Stimulated activated CD4-positive, alpha-beta T cell treated with anti-CD3 and anti-CD28 coated beads, Interleukin-4, amount 100 ng/mL, for 24 hours (primary cell): ENCODE results near the gene CTXND2.
"Not testable (repeated sequence)": the region's sequence is repeated elsewhere in the genome, so short reads cannot be mapped to it uniquely, and the experiment has no call there.

Experiments used
- DNase-seq: peaks from one replicate; pipeline ENCODE4 v3.0.0-alpha.2; 2020

CTXND2 gene

DNA sequence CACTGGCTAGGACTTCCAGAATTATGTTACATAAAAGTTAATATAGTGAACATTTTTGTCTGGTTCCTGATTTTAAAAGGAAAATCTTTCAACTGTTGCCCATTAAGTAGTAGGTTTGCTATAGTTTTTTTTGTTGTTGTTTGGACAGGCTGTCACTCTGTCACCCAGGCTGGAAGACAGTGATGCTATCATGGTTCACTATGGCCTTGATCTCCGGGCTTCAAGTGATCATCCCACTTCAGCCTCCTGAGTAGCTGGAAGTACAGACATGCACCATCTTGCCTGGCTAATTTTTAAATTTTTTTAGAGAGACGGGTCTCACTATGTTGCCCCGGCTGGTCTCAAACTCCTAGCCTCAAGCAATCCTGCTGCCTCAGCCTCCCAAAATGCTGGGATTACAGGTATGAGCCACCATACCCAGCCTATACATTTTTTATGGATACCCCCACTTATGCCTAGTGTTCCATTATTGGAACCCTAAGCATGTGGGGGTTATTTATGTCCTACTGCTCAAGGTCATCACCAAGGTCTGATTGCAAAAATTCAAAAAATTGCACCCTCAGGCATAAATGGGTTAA is 6.5 kb downstream of the CTXND2 start:
- DNase-seq: no peak

DNA sequence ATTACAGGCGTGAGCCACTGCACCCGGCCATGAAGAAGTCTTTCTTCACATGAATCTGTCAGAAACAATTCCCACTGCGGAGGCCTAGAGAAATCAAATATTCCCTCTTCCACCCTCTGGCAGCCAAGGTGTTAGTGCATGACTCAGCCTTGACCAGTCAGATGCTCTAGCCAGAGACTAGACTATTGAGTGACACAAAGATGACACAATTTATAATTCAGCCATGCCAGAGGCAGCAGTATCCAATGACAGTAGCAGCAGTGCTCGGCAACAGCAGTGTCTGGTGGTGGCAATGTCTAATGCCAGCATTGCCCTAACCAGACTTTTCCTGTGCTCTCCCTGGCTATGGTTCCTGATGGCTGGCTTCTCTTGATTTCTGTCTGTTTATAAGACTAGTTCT is 8.7 kb downstream of the CTXND2 start:
- no peak for DNase-seq

DNA sequence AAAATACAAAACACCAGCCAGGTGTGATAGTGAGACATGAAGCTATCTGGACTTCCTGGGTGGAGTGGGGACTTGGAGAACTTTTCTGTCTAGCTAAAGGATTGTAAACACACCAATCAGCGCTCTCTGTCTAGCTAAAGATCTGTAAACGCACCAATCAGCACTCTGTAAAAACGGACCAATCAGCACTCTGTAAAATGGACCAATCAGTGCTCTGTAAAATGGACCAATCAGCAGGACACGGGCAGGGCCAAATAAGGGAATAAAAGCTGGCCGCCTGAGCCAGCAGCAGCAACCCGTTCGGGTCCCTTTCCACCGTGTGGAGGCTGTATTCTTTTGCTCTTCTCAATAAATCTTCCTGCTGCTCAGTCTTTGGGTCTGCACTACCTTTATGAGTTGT is 12.9 kb downstream of the CTXND2 start:
- DNase-seq: not testable (repeated sequence)

DNA sequence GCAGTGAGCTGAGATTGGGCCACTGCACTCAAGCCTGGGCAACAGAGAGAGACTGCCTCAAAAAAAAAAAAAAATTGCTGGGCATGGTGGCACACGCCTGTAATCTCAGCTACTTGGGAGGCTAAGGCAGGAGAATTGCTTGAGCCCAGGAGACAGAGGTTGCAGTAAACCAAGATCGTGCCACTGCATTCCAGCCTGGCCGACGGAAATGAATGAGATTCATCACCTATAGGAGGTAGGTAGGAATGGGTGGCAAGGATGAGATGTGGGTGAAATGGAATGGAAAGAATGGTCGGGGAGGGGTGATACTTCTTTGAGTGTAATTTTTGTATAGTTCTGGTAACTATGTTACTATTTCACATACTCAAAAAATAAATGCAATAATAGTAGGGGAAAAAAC is 15.4 kb downstream of the CTXND2 start:
- DNase-seq: no peak

DNA sequence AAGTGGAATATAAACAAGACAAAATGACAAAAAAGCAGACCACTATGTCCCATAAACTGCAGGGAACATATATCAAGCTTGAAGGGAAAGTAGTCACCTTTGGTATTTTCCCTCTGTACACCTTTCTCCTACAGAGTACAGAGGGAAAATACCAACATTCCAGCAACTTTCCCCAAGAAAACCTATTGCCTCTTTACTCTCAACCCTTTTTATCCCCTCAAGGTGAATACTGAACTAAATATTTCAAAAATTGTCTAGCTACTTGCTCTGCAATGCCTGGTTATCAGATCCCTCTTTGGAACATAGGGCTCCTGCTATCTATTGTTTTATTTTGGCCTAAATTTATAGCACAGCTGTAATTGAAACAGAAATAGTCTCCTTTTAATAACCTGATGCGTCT is 15.8 kb downstream of the CTXND2 start:
- DNase-seq: no peak

DNA sequence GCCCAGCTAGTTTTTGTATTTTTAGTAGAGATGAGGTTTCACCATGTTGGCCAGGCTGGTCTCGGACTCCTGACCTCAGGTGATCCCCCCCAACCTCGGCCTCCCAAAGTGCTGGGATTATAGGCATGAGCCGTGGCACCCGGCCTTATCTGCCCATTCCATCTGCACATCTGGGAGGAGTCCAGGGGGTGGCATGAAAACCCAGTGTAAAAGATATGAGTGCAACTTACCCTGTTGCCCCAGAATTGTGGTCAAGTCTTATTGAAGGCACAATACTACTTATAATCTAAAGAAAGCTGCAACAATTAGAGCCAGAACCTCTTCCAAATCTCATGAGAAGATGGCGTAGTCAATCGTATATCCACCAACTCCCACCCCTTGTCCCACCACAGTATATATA is 18.4 kb downstream of the CTXND2 start:
- DNase-seq: no peak

DNA sequence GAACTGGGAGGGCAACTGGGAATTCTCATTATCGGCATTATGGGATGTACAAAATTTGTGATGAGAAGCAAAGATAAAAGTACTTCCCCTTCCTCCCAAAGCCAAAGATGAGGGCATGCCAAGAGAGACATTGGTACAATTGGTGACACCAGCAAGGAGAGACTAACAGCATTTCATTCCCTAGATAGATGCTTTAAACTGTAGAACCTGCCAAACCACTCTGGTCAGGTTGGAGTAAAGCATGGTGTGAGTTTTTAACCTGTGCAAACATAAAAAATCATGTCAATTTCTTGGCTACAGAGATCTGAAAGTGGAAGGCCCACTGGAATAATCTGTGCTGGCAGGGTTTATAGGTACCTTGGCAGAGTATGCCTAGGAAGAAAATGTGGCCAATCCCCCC is 19.4 kb downstream of the CTXND2 start:
- no peak for DNase-seq

DNA sequence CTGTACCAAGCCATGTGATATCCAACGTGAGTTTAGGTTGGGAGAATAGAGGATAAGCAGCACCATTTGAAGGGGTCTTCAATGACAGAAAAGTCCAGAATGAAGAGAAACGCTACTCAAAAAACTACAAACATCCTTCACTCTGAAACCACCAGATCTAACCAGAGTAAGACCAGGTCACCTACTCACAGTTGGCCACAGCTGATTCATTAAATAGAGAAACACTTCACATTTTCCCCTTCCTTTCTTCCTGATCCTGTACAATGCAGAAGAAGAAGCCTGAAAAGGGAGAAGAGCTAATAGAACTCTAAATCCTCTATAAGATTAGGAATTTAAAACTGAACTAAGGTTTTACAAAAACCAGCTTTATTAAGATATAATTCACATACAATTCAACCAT is 19.9 kb downstream of the CTXND2 start:
- no peak for DNase-seq

DNA sequence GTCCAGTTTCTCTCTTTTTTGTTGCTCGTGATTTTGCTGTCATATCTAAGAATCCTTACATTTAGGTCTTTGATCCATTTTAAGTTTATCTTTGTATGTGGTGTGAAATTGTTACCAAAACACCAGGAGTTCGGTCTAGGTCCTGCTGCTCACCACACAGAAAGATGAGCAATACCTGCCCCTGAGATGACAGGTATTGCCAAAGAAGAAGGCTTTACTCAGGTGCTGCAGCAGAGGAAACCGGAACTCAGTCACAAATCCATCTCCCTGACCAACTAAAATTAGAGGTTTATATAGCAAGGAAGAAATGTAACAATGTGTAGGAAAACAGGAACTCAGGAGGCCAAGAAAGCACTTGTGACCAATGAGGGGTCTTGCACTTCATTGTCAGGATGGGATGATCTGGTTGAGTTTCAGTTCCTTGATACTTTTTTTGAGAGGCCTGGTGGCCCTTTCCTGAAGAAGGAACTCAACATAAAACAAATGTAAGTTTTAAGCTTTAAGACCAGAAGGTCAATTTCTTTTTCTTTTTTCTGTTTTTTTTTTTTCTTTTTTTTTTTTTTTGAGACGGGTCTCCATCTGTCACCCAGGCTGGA is 22.7 kb downstream of the CTXND2 start:
- no peak for DNase-seq

DNA sequence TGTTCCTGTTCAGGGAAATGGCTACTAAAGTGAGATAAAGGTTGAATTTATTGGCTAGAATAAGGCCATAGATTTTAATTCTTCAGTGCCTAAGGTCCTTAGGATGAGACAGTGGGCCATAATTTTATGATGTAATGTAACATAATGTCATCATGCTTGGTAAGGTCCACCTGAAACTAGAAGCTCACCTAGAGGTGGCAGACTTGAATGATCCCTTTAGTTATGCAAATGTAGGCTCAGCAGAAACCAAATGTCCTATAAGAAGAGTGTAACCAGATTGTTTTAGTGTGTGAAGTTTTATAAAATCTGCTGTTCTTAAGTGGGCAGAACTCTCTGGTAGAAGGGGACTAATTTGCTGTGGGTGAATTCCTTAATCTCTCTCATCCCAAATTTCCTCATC is 25.7 kb downstream of the CTXND2 start:
- DNase-seq: no peak

DNA sequence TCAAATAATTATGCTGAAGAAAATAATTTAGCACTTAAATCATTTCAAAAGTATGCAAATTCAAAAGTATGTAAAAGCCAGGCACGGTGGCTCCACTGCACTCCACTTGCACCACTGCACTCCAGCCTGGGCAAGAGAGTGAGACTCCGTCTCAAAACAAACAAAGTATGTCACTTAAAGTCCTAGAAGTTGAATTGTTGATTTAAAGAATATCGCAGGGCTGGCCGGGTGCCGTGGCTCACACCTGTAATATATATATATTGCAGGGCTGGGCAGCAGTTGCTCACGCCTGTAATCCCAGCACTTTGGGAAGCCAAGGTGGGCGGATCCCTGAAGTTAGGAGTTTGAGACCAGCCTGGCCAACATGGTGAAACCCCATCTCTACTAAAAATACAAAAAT is 30.5 kb downstream of the CTXND2 start:
- no peak for DNase-seq

DNA sequence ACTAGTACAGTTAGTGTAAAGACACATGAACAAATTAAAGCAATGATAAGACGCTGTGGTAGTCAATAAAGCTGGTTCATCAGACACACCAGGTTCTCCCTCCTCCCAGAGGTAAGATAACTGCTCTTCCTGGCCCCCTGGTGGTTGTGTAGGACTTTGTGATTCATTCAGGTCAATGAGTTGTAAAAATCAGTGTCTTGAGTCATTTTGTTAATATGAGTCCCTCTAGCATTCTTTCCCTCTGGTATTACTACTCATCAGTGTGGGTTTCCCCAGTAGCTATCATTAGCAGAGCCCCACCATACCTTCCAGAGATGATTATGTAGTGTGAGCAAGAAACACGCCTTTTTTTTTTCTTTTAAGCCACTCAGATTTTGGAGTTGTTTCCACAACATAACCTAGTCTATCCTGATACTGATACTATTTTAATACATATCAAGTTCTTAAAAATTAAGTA is 35.6 kb downstream of the CTXND2 start:
- DNase-seq: peak; percentile 86

DNA sequence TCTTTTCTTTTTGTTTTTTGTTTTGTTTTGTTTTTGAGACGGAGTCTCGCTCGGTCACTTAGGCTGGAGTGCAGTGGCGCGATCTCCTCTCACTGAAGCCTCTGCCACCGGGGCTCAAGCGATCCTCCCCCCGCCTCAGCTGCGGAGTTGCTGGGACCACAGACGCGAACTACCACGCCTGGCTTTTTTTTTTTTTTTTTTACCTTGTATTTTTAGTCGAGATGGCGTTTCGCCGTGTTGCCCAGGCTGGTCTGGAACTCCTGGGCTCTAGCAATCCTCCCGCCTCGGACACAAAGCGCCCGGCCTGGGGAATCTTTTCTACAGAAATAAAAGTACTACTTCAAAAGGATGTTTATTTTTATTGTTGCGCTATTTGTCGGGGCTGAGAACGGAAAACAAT is 38.1 kb downstream of the CTXND2 start:
- DNase-seq: no peak

DNA sequence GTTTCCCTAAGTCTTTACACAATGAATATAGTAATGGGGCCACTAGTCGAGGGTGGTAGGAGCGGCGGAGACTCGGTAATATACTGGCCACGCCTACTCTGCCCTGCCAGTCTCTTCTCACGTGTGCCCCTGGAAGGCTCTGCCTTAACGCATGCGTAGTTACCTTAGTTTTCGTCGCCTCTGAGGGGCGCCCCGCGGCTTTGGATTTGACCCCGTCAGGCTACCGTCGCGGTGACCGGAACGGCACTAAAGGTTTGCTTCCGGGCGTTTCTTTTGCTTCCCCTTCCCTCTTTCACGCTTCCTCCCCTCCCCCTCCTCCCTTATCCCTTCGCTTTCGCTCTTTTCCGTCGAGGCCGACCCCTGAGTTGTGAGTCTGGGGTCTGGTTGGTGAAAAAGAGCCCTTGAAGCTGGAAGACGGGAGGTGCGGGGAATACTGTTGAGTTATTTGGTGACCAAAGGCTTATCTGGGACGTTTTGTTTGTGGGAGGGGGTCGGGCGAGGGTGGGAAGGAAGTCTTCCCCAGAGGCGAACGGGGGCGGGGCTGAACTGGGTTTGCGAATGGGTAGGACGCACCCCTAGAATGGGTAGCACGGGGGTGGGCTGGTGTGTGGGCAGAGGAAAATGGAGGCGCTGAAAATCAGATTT is 39.3 kb downstream of the CTXND2 start, which contains the start of gene SETDB1:
Gene SETDB1 (plus strand): TSS at position 267 of the 645 bp plus-strand sequence. CDS start 1,352 bp downstream, outside the sequence.
- peak; percentile 95 for DNase-seq

DNA sequence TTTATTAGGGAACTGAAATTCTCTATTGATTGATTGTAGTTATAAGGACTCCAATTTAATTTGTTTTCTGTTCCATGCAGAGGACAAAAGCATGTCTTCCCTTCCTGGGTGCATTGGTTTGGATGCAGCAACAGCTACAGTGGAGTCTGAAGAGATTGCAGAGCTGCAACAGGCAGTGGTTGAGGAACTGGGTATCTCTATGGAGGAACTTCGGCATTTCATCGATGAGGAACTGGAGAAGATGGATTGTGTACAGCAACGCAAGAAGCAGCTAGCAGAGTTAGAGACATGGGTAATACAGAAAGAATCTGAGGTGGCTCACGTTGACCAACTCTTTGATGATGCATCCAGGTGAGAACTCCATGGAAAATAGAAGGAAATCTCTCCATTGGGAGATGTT is 40.7 kb downstream of the CTXND2 start:
- no peak for DNase-seq

DNA sequence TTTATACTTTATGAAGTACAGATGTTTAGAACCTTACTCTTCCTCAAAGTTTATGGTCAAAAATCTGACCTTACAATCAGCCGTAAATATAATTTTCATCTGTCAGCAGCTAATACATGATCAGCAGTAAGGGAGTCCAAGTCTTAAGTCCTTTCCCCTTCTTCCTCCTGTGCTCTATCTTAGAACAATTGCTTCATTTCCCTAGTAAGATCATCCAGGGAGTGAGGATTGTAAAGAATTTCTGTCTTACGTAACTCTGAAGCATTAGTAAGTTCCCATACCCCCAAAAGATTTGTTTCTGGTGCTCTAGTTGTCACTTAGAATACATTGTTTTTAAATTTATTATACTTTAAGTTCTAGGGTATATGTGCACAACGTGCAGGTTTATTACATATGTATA is 41.4 kb downstream of the CTXND2 start:
- no peak for DNase-seq

DNA sequence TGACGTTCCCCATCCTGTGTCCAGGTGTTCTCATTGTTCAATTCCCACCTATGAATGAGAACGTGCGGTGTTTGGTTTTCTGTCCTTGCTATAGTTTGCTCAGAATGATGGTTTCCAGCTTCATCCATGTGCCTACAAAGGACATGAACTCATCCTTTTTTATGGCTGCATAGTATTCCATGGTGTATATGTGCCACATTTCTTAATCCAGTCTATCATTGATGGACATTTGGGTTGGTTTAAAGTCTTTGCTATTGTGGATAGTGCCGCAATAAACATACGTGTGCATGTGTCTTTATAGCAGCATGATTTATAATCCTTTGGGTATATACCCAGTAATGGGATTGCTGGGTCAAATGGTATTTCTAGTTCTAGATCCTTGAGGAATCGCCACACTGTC is 41.8 kb downstream of the CTXND2 start:
- DNase-seq: not testable (repeated sequence)

DNA sequence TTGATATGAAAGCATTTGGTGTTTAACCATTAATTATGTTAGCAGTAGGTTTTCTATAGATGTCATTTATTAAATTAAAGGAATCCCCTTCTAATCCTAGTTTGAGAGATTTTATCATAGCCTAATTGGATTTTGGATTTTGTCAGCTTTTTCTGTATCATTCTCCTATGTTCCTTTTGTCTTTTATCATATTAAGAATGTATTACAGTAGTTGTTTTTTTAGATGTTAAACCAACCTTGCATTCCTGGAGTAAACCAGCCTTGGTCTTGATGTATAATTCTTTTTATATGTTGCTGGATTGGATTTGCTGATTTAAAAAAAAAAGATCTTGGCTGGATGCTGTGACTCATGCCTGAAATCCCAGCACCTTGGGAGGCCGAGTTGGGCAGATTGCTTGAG is 44.8 kb downstream of the CTXND2 start:
- no peak for DNase-seq

DNA sequence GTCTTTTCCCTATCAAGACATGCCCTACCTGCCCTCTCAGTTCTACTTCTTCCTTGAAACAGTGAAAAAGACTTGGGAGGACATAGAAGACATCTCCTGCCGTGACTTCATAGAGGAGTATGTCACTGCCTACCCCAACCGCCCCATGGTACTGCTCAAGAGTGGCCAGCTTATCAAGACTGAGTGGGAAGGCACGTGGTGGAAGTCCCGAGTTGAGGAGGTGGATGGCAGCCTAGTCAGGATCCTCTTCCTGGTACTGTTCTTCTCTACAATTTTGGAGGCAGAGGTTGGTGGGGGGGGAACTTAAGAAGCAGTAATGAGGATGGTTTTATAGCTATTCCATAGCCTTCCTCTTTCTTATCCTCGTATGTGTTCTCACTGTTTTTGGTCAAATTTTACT is 57.9 kb downstream of the CTXND2 start:
- no peak for DNase-seq

DNA sequence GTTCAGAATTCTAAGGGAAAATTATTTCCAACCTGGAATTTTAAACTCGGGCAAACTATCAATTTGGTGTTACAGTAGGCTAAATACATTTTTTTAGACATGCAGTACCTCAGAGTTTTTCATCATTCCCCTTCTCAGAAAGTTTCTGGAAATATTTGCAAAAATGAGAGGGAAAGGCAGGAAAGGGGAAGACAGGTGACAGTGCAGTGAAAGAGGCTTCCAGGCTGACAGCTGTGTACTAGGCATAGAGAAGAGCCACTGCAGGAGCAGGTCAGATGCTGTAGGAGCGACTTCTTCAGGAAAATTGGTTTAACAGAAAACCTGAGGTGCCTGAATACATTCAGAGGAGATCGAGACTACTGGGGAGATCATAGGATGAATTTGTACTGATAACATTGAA is 67.8 kb downstream of the CTXND2 start:
- no peak for DNase-seq

DNA sequence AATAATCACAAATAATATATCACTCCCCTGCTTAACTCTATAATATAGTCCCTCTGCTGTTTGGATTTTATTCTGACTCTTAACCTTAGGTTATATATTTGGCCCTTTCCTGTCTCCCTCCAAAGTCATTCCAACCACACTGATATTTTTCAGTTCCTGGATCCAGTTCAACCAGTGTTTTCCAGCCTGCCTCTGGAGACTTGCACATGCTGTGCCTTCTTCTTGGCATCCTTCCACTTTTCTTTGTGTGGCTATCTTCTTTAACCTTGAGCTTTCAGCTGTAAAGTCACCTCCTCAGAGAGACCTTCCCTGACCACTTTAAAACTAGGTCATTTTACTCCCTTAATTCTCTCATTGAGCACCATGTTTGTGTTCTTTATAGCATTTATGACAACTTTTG is 68.3 kb downstream of the CTXND2 start:
- no peak for DNase-seq

DNA sequence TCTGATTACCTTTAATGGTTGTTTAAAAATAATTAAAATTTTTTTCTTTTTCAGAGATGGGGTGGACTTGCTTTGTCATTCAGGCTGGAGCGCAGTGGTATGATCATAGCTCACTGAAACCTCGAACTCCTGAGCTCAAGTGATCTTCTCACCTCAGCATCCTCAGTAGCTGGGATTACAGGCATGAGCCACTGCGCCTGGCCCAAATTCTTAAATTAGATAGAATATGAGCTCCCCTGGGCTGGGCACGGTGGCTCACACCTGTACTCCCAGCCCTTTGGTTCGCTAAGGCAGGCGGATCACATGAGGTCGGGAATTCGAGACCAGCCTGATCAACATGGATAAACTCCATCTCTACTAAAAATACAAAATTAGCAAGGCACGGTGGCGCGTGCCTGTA is 70.7 kb downstream of the CTXND2 start:
- DNase-seq: no peak

DNA sequence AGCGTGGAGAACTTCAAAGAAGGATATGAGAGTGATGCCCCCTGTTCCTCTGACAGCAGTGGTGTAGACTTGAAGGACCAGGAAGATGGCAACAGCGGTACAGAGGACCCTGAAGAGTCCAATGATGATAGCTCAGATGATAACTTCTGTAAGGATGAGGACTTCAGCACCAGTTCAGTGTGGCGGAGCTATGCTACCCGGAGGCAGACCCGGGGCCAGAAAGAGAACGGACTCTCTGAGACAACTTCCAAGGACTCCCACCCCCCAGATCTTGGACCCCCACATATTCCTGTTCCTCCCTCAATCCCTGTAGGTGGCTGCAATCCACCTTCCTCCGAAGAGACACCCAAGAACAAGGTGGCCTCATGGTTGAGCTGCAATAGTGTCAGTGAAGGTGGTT is 73.7 kb downstream of the CTXND2 start:
- no peak for DNase-seq

DNA sequence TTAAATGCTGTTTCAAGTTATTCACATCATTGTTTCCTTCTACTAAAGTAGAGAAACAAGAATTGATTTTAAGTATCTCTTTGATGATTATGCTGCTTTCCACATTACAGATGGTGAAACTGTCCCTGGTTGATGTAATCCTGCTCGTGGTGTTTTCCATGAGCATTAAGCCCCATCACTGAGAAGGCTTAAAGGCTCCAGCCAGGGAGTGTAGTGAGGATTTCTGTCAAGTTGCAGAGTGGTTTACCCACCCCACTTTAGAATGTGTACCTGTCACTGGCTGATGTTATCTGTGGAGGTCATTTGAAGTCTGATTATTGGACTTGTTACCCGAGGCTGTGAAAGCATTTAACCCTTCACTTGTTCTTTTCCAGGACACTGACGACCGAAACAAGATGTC is 74.8 kb downstream of the CTXND2 start:
- no peak for DNase-seq
